HG03175 (cell line): ENCODE data around the gene HERC5.
"Not testable (repeated sequence)": the region's sequence is repeated elsewhere in the genome, so short reads cannot be mapped to it uniquely, and the experiment has no call there.

Experiments used
- ATAC-seq: cut with Tn5 transposase; IDR thresholded peaks from one replicate; pipeline ENCODE4 v1.9.1; 2021; ENCODE audit warnings: mild to moderate bottlenecking, moderate library complexity; ENCODE audit not compliant: unreplicated experiment

Gene HERC5

GRCh38 chr4:88517825-88518224 lies 60.9 kb downstream of the HERC5 start:
- no peak for ATAC-seq

GRCh38 chr4:88518911-88519310 lies 62.0 kb downstream of the HERC5 start:
- ATAC-seq = no peak

- no peak for ATAC-seq
Measured at GRCh38 chr4:88522702-88523324, 65.9 kb downstream of the HERC5 start.

GRCh38 chr4:88523325-88524129 lies 66.6 kb downstream of the HERC5 start, which contains the start of gene PYURF:
PYURF (minus strand) TSS chr4:88523776; CDS start chr4:88523700, 76 bp downstream.
- peak; percentile 62 for ATAC-seq

- no peak for ATAC-seq
Measured at GRCh38 chr4:88524171-88524570, 67.3 kb downstream of the HERC5 start.

- ATAC-seq = no peak
Measured at GRCh38 chr4:88526221-88526815, 69.4 kb downstream of the HERC5 start.

GRCh38 chr4:88527787-88528186 lies 70.9 kb downstream of the HERC5 start:
- peak; percentile 53 for ATAC-seq

GRCh38 chr4:88528861-88529260 lies 71.9 kb downstream of the HERC5 start:
- no peak for ATAC-seq

GRCh38 chr4:88531549-88531948 lies 74.6 kb downstream of the HERC5 start:
- no peak for ATAC-seq

- no peak for ATAC-seq
Measured at GRCh38 chr4:88533088-88533790, 76.3 kb downstream of the HERC5 start.

GRCh38 chr4:88533937-88534750 lies 77.2 kb downstream of the HERC5 start:
- no peak for ATAC-seq

- no peak for ATAC-seq
Measured at GRCh38 chr4:88535090-88535755, 78.3 kb downstream of the HERC5 start.

GRCh38 chr4:88537709-88538108 lies 80.8 kb downstream of the HERC5 start:
- ATAC-seq = no peak

- ATAC-seq = not testable (repeated sequence)
Measured at GRCh38 chr4:88539322-88540068, 82.6 kb downstream of the HERC5 start.

GRCh38 chr4:88549815-88550214 lies 92.9 kb downstream of the HERC5 start:
- no peak for ATAC-seq
